NOMO-1 treated with dmso at 0.1 percent for 144 hours (cell line): Measurements from ENCODE around the gene CHAF1B.

Source experiments
- DNase-seq: peaks from one replicate; lab custom pipeline; 2025; ENCODE audit not compliant: unreplicated experiment; lab: John Stamatoyannopoulos, UW

Gene CHAF1B

DNA sequence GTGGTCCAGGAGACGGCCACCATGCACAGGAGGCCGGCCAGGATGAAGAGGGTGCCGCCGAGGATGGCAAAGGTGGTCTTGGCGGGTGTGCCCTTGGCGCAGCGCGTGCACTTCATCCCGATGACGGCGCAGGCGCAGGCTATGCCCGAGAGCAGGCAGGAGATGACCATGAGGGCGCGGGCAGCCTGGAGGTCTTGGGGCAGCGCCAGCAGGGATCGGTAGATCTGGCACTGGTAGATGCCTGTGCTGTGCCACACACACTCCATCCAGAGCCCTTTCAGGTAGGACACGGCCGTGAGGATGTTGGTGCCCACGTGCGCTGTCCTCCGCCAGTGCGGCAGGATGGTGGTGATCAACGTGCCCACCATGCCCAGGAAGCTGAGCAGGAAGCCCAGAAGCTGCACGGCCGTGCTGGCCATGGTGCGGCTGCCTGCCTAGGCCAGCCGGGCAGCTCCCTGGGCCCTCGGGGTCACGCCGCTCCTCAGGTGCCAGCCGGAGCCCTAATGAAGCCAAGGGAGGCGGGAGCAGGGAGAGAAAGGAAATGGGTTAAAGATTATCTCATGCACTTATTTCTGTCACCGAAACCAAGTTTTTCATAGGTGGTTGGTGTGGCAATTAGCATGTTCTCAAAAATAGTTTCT lies 76.2 kb downstream of the CHAF1B start:
- no peak for DNase-seq

DNA sequence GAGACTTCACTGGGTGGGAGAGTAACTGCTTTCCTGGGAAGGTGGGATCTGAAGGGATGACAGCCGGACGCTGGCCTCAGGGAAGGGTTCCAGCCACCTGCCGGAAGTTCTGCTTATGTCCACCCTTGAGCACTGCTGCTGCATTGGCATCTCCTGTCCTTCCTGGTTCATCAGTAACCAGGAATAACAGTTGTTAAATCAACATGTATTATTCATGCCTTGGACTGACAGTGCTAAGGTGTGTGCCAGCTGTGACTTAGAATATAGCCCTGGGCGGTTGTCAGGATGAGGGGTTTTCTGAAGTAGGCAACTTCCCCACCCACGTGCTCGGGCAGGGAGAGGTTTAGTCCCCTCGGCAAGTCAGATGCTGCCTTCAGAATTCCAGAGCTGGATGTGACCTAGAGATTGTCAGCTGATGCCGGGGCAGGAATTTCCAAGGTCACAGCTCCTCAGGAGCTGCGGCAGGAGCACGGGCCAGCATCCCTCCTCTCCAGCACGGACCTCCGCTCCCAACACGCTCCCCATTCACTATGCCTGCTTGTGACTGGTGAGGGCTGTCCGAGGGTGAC lies 76.8 kb downstream of the CHAF1B start:
- DNase-seq: no peak

DNA sequence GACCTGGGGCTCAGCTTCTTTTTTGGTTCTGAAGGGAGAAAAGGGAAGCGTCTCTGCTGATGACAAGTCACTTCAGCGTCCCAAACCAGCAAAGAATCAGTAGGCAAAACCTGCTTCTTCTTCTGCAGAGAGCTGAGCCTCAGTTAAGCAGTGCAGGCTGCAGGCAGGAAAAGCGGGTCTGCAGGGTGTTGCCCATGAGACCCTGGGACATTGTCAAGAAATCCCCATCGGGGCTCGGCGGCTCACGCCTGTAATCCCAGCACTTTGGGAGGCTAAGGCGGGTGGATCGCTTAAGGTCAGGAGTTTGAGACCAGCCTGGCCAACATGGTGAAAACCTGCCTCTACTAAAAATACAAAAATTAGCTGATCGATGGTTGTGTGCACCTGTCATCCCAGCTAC lies 78.0 kb downstream of the CHAF1B start:
- no peak for DNase-seq

DNA sequence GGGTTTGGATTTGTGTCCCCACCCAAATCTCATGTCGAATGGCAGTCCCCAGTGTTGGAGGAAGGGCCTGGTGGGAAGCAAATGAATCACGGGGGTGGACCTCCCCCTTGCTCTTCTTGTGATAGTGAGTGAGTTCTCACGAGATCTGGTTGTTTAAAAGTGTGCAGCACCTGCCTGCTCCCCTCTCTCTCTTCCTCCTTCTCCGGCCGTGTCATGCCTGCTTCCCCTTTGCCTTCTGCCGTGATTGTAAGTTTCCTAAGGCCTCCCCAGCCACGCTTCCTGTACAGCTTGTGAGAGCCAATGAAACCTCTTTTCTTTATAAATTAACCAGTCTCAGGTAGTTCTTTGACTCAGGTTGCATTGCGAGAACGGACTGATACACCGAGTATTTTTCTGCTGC lies 78.8 kb downstream of the CHAF1B start:
- no peak for DNase-seq

DNA sequence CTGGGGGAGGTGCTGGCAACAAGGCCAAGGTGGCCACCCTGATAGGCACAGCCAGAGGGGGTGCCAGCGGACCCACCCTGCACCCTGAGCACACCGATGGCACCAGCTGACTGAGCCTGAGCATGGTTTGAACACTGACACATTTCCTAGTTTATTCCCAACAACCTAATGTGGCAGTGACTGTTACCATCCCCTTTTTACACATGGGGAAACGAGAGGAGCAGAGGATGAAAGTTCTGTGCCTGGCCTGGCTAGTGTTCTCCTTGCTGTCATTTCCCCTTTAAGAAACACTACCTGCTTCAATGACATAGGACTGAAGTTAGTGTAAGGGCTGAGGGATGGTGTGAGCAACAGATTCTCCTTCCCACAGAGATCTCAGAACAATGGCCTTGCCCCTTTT lies 79.4 kb downstream of the CHAF1B start:
- DNase-seq: no peak

DNA sequence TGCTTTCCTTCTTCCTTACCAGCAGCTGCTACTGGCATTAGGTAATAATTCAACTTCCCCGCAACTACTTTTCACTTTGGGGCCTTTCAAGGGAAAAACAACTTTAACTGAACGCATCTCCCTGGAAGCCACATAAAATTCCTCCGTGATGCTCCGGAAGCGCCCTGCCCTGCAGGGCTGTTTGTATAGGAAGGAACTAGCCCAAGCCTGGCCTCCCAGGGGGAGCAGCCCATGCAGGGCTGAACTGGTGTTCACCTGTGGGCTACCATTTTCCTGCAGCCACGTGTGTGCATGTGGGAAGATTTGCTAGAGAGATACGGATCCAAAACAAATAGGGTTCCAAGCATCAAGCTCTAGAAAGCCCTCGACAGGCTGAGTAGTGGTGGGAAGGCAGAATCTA lies 80.3 kb downstream of the CHAF1B start:
- DNase-seq: no peak

DNA sequence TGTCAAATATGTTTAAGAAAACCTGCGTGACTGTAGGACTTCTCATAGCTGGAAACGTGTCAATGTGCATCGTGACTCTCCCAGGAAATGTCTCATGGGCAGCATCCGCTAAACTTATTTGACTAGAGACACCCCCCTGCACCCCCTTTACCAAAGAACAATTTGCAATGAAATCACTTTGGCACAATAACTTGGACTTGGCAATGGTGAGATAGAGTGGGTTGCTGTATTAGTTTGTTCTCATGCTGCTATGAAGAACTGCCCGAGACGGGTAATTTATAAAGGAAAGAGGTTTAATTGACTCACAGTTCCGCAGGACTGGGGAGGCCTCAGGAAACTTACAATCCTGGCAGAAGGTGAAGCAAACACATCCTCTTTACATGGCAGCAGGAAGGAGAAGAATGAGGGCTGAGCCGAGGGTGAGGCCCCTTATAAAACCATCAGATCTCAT lies 80.9 kb downstream of the CHAF1B start:
- no peak for DNase-seq
